T-helper 2 cell treated with Interferon-gamma antibody and Interleukin-4, amounts not matched to agents 100 ng/mL and 5 ng/mL, for 36 hours (primary cell): ENCODE measurements around the gene CSGALNACT2. TPM values are rescaled to one million over a fixed set of nuclear protein-coding genes. Genes with fewer than 3 reads are reported as not detected.
"Not testable (repeated sequence)": the region's sequence is repeated elsewhere in the genome, so short reads cannot be mapped to it uniquely, and the experiment has no call there.

Source experiments
- intact Hi-C: fragments of 100-400 bp; cut with micrococcal nuclease; formaldehyde crosslinking; loops from one replicate; pipeline ENCODE4 v1.15.1; 2023
- total RNA-seq: library from RNA; stranded (reverse); gene quantifications from 2 replicates; pipeline ENCODE4 v1.2.3, GENCODE V29; 2022

The CSGALNACT2 gene
- total RNA-seq, 1 donor from 2014 or later = 35.9 TPM

GRCh38 chr10:43136995-43137716 lies 1.1 kb upstream of the CSGALNACT2 start:
- intact Hi-C loops = loop anchor here (5.0 kb wide), 1 partner anchor 150 kb away; no protein-coding TSS in a partner anchor

DNA sequence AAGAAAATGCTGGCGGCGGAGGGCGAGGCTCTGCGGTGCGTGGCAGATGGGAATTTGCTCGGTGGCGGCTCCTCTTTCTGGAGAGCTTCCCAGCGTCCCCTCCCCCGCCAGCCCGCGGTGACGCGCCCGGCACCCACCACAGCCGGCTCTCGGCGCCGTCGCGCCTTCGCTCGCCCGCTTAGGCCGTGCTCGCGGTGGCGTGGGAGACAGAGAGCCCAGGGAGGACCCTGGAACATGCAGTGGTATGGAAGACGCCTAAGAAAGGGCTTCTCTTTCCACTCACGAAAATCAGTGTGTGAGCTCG lies 576 bp upstream of the CSGALNACT2 start:
- intact Hi-C loops = loop anchor here (1.0 to 5.0 kb wide), 12 partner anchors 8 to 585 kb away; partner anchors contain the start of genes BMS1, HNRNPF, ZNF32 and ZNF33B

DNA sequence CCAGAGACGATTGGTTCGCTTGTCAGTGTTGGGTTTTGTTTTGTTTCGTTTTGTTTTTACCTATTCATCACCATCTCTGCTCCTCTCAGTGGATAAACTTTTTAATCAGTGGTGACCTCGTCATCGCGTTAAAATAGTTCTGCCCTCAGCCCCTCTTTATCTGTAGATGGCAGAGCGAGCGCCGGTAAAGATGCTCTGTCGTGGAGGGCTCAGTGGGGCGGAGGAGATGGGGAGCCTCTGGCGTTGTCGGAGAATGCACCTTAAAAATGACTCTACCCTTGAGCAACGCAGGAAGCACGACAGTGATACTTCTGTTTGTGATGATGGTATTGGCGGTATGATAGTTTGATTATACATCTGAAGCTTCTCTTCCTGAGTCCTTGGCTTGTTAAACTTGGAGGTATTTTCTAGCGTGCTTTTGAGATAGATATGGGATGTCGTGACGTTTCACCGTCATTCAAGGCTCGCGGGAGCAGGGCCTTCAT lies 554 bp downstream of the CSGALNACT2 start:
- intact Hi-C loops = loop anchor here (1.0 to 5.0 kb wide), 12 partner anchors 9 to 586 kb away; partner anchors contain the start of genes BMS1, HNRNPF, ZNF32 and ZNF33B

- intact Hi-C loops = loop anchor here (2.0 kb wide), 1 partner anchor 25 kb away; no protein-coding TSS in a partner anchor
Measured at GRCh38 chr10:43141421-43141820, 3.2 kb downstream of the CSGALNACT2 start.

DNA sequence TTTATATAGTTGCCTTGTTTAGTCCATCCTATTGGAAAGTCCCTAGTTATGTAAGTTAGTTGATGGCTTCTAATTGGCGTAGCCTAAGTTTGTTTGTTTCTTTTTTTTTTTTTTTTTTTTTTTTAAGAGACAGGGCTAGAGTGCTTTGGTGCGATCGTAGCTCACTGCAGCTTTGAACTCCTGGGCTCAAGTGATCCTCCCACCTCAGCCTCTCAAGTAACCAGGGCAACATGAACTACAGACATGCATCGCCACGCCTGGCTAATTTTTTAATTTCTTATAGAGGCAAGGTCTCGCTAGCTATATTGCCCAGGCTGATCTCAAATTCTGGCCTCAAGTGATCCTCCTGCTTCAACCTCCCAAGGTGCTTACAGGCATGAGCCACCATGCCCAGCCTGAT lies 7.1 kb downstream of the CSGALNACT2 start:
- intact Hi-C loops = no loop called here

DNA sequence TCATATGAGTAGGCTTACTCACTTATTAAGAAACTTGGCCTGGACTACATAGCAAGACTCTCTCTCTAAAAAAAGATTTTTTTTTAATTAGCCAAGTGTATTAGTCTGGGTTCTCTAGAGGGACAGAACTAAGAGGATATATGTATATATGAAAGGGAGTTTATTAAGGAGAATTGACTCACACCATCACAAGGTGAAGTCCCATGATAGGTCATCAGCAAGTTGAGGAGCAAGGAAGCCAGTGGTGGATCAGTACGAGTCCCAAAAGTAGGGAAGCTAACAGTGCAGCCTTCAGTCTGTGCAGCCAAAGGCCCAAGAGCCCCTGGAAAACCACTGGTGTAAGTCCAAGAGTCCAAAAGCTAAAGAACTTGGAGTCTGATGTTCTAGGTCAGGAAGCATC lies 7.7 kb downstream of the CSGALNACT2 start:
- intact Hi-C loops = not testable (repeated sequence)

GRCh38 chr10:43151371-43151770 lies 13.1 kb downstream of the CSGALNACT2 start:
- intact Hi-C loops = no loop called here

DNA sequence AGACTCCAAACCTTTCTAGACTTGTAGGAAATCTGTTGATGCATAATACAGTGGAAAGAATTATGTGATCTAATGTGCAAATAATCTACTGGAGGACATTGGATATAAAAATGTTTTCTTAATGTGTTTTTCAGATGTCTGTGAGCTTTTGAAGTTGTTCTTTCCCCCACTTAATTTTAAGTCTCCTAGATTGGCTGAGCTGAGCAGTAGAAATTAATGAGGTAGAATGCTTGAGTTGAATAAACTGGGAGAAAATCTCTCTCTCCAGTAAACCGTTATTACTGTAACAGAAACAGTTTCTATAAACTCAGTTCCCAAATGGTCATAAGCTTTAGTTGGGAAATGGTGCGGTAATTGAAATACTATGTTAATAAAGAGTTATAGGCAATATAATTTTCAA lies 15.7 kb downstream of the CSGALNACT2 start:
- intact Hi-C loops = no loop called here

- intact Hi-C loops = no loop called here
Measured at GRCh38 chr10:43155221-43155620, 17.0 kb downstream of the CSGALNACT2 start.

DNA sequence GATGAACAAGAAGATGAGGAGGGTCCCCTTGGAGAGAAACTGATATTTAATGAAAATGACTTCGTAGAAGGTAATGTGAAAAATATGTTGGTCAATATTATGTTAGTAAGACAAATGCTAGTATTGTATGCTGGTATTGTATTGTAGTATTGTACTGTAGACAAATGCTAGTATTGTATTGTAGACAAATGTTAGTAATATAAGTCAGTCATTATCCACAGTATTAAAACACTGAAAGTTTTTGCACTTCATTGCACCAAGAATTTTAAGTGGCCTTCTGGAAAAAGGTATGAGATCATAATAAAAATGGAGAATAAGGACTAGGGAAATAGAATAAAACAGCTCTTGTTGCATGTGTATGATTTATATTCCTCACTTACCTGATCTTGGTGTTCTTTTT lies 17.5 kb downstream of the CSGALNACT2 start:
- intact Hi-C loops = no loop called here

- intact Hi-C loops = no loop called here
Measured at GRCh38 chr10:43156590-43157341, 18.5 kb downstream of the CSGALNACT2 start.

GRCh38 chr10:43158636-43159035 lies 20.4 kb downstream of the CSGALNACT2 start:
- intact Hi-C loops = no loop called here

DNA sequence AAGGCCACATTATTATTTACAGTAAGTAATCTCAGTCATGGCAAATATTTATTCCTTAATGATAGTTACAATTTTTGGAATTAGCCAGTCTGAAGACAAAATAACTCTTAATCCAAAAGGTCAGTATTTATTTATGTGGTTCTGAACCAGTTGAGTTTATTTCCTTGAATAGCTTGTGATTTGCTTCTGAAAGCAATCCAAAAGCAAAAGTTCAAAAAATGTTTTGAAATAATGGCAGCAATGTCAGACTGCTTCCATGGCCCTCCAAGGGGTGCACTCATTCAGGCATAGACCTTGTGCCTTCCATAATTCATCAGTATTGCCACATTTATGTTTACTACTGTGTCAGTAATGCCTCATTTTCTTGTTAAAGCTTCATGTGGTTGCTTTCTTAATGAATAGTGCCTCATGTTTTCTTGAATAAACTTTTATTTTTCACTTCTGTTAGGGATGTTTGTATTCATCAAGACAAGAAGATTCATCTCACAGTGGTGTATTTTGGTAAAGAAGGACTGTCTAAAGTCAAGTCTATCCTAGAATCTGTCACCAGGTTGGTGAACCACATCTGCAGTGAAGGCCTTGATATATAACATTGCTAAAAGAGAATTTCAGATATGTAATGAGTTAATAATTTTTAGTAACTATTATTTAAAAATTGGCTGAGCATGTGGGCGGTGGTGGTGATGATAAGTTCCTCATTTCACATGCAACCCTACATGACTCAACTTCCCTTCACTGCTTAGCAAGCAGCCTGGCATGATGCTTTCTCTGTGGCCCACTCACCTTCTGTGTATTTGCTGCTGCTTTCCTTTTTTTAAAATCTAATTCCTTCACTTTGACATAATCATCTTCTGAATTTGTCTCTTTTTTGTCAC lies 22.0 kb downstream of the CSGALNACT2 start:
- intact Hi-C loops = no loop called here

- intact Hi-C loops = no loop called here
Measured at GRCh38 chr10:43160921-43161255, 22.6 kb downstream of the CSGALNACT2 start.

DNA sequence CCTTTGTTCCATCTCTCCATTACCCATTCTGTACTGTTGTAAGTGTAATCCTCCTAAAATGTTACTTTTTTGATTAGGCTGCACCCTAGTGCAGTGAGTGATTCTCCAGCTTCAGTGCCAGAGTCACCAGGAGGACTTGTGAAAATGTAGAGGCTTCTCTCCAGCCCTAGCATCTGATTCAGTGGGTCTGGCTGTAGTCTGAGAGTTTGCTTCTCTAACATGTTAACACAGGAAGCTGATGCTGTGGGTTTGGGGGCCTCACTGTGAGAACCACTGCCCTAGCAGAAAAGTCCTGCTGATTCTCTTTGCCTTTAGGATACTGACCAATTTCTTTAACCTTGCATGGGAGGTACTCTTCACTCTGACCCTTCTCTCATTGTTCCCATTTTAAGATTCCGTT lies 24.4 kb downstream of the CSGALNACT2 start:
- intact Hi-C loops = no loop called here

DNA sequence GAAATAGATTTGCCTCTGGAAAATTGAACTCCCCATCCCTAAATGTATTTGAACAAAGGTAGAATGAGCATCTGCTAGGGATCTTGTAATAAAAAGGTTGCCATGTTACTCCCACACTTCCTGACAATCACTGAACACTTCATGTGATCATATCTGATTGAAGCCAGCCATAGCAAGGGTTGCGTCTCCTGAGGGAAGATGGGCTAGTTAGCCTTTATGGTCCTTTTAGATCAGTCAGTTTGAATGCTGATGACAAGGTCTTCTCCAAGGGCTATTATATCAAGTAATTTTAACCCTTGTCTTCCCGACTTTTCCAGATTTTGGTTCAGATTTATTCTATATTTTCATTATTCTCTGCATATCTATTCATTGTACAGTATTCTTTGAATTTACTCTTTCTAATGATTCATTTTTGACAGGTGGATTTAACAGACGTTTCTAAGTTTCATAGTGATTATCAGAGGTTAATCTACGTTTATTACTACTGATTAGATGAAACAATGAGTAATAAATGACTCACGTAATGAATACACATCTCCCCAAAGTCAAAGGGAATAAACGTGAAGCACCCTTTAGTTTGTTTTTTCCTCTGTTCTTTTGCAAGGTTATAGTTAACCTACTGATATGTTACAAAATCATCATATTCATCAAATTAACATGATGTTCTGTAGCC lies 28.1 kb downstream of the CSGALNACT2 start:
- intact Hi-C loops = loop anchor here (2.0 kb wide), 1 partner anchor 26 kb away; no protein-coding TSS in a partner anchor

DNA sequence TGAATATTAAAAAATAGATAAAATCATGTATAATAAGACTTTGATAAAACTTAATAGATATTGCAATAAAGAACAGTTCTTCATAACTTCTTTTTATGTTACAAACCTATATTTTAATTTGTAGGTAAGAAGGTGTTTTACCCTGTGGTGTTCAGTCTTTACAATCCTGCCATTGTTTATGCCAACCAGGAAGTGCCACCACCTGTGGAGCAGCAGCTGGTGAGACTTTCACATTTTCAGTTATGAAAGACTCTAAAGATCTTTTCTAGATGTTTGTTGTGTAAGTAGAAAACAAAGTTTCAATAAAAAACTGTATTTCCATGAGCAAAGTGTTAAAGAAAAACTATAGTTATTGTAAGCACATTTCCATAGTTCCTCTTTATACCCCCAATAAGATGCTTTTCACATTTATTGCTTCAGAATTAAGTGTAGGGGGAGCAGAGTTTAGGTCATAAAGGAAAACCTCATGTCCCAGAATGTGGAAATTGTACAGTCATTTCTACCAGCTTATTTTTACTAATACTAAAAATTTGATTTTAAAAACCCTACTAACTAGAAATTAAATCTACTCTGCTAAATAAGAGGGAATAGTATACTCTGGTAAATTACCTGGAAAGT lies 28.7 kb downstream of the CSGALNACT2 start:
- intact Hi-C loops = loop anchor here (2.0 kb wide), 1 partner anchor 26 kb away; no protein-coding TSS in a partner anchor

DNA sequence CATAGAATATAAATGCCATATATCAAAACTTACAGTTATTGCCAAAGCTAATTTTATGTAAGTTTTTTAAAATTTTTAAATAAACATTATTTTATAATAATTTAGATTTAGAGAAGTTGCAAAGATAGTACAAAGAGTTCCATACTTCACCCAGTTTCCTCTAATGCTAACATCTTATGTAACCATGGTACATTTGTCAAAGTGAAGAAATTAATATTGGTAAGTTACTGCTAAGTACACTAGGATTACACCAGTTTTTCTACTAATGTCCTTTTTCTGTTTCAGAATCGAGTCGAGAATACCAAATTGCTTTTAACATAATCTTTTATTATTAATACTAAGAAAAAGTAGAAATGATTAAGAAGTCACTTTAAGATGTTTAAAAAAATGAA lies 29.2 kb downstream of the CSGALNACT2 start:
- intact Hi-C loops = loop anchor here (2.0 kb wide), 1 partner anchor 27 kb away; no protein-coding TSS in a partner anchor

DNA sequence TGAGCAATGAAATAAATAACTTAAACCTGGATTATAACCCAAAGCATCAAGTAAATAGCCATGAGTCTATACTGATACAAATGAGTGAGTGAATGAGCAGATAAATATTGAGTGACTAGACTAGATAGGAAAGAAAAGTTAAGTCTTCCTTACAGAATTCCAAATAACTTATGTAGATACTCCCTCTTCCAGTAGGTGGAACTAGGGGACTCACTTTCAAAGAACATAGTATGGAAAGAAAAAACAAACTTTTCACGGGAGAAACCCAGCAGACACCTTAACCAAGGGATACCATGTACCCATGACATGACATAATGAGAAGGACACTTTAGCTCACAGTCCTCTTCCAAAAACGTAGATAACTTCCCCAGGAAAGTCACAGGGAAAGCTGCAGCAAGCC lies 32.2 kb downstream of the CSGALNACT2 start:
- intact Hi-C loops = no loop called here

DNA sequence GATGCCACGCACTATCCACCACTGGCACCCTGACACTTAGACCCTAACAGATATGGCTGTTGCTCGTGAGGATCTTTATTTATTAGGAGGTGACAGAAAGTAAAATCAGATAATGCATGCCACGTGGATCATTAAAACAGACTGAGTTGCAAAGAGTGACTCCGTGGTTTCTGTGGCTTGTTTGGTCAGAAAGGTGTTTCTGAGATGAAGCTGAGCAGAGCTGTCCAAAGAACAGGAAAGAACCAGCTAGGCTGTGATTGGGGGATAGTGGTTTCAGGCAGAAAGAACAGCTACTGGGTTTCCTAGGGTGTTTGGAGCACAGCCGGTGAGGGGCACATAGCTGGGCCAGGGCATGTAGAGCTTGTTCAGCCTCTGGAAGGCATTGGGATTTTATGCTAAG lies 34.4 kb downstream of the CSGALNACT2 start:
- intact Hi-C loops = no loop called here
